GM12892 (cell line): ENCODE data around the gene LMBRD2. TPM values are rescaled to one million over a fixed set of nuclear protein-coding genes. Genes with fewer than 3 reads are reported as not detected.
A peak's percentile ranks its signal among the peaks of the same experiment; 100 is the strongest.
"Not testable (repeated sequence)": the region's sequence is repeated elsewhere in the genome, so short reads cannot be mapped to it uniquely, and the experiment has no call there.

ENCODE experiments used
- DNase-seq: peaks from one replicate; pipeline ENCODE4 v3.0.0; 2011; ENCODE audit not compliant: insufficient read length
- FAIRE-seq: peaks from 2 replicates; lab custom pipeline; 2011; peaks lifted over from hg19 to GRCh38; lab: Jason Lieb, UNC
- POLR2A ChIP-seq: IDR thresholded peaks from 2 replicates; pipeline ENCODE4 v1.6.1; 2011; ENCODE audit warnings: low read depth, low read length, control low read depth
- POLR2AphosphoS5 ChIP-seq: IDR thresholded peaks from 2 replicates; pipeline ENCODE4 v1.6.1; 2011; ENCODE audit warnings: low read depth, low read length, control low read depth
- TAF1 ChIP-seq: IDR thresholded peaks from 2 replicates; pipeline ENCODE4 v1.6.1; 2011; ENCODE audit warnings: low read depth, mild to moderate bottlenecking, control low read depth, low read length, borderline replicate concordance
- polyA plus RNA-seq: library from polyadenylated mRNA; unstranded; fragments of >200 nt; gene quantifications from one replicate; pipeline ENCODE4 v1.2.1, GENCODE V29; 2012; ENCODE audit warnings: missing spikeins, inconsistent platforms; ENCODE audit not compliant: missing spikeins

LMBRD2 gene
- polyA plus RNA-seq: 6.4 TPM

DNA sequence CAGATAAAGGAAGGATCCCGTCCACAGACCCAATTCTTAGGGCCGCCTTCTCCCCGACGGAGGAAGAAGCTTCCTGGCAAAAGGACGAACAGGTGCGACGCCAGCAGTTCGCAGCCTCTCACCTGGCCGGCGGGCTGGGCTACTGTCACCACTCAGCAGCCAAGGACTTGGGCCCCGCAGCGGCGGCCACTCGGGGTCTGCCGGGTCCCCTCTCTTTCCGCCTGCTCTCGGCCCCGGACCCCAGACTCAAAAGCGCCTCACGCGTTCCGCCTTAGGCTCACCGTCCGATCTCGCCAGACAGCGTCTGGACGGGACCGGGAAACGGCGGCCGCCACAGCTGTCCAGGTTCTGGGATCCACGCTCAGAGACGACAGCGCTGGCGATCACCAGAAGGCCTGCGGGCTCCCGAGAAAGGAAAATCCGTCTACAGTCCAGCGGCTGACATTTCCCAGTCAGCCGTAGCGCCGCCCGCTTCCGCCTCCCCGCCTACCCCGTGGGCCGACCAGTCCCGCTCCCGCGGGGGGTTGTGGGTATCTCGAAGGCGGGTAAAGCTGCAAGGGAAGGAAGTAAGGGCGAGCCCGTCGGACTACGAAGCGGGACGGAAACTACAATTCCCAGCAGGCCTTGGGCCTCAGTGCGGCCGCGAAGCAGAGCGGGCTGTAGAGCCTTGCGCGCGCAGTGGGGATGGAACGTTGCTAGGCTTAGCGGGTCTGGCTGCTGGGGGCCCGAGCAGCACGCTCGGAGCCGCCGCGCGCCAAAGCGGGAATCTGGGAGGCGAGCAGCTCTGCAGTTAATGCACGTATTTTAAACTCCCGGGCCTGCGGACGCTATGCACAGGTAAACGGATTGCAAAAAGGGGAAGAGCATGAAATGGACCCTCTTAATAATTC lies at the start of gene LMBRD2, which contains the start of gene SKP2:
Gene LMBRD2, minus strand, starts transcription at position 454 of the 890 bp plus-strand sequence. CDS start 8,538 bp downstream, outside the sequence.
Gene SKP2, plus strand, starts transcription at position 678 of the 890 bp plus-strand sequence. Its CDS starts 152 bp downstream, at position 830.
- FAIRE-seq (peak; percentile 99), DNase-seq (peak; percentile 82)
- TF ChIP-seq POLR2AphosphoS5: peak; percentile 55
- peak; percentile 70 for TF ChIP-seq POLR2A
- TF ChIP-seq TAF1: peak; percentile 48; the same call in 1 of the 2 replicates

DNA sequence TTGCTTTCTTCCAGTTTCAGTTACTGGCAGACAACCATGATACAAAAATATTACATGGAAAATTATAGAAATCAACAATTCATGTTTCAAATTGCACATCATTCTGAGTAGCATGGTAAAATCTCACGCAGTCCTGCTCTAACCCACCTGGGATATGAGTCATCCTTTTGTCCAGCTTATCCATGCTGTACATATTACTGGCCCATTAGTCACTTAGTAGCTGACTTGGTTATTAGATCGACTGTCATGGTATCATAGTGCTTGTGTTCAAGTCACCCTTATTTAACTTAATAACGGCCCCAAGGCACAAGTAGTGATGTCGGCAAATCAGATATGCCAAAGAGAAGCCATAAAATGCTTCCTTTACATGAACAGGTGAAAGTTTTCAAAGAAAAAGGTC lies 48.8 kb upstream of the LMBRD2 start:
- FAIRE-seq (no peak), DNase-seq (no peak)
- TF ChIP-seq TAF1: no peak
- no peak for TF ChIP-seq POLR2A
- no peak for TF ChIP-seq POLR2AphosphoS5

DNA sequence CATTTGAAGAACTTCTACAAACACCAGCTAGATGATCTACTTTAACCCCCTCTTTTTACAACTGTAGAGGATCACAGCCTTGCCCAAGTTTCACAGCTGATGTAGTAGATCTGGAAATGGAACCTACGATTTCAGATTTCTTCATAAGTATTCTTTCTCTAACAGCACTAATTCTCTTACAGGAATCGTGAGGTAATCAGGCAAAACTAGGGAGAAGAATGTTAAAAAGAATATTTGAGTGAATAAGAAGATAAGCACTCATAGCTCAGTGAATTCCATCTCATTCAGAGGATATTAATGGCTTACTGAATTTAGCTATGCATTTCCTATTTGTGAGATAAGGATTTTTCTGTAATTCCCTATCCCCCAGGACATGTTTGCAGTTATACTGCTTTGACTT lies 47.9 kb upstream of the LMBRD2 start:
- FAIRE-seq (no peak), DNase-seq (no peak)
- TF ChIP-seq POLR2A (no peak), TAF1 (no peak), POLR2AphosphoS5 (no peak)

DNA sequence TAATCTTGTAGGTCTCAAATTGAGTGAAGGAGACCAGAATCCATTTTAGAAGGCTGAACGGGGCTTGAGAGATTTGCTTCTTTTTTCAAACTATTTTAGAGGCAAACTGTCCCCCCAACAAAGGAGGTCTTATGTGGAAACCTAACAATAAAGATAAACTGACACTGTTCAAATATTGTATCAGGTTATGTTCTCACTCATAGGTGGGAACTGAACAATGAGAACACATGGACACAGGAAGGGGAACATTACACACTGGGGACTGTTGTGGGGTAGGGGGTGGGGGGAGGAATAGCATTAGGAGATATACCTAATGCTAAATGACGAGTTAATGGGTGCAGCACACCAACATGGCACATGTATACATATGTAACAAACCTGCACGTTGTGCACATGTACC lies 47.1 kb upstream of the LMBRD2 start:
- not testable (repeated sequence) for FAIRE-seq, DNase-seq

DNA sequence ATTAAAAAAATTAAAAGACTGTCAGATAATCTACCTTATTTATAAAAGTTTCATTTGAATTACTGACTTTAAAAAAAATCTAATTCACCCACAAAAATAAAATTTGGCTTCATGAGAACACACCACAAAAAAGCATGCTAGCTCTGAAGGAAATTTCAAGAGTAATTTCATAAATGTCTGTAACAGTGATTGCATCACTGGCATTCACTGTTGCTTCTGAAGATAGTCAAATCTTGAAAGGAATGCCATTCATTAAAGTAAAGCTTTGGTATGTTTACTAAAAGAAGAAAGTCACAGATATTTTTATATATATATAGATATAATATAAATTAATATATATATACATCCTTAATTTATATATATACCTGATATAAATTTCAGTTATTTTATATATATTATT lies 46.6 kb upstream of the LMBRD2 start:
- FAIRE-seq: no peak
- TF ChIP-seq POLR2A (no peak), TAF1 (no peak), POLR2AphosphoS5 (no peak)
- DNase-seq: no peak

DNA sequence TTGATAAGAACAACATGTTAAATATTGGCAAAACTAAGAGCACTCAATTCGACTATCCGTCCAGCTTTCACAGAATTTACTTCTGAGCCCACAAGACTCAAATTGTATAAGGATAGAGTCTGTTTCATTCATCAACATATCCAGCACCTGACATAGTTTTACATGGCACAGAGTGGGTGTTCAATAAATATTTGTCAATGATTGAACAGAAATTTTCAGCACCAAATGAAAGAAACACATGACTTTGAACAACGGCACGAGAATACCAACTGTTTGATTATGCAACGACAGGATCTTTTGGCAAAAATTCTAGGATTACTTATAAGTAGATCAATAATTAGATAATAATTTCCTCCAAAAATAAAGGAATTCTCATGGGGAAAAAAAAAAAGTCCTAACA lies 42.1 kb upstream of the LMBRD2 start:
- DNase-seq (no peak), FAIRE-seq (no peak)

DNA sequence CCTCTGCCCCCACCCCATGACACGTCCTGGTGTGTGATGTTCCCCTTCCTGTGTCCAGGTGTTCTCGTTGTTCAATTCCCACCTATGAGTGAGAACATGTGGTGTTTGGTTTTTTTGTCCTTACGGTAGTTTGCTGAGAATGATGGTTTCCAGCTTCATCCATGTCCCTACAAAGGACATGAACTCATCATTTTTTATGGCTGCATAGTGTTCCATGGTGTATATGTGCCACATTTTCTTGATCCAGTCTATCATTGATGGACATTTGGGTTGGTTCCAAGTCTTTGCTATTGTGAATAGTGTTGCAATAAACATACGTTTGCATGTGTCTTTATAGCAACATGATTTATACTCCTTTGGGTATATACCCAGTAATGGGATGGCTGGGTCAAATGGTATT lies 32.7 kb upstream of the LMBRD2 start:
- not testable (repeated sequence) for FAIRE-seq

More for the DNA sequence above, 42.1 kb upstream of the LMBRD2 start:
- TF ChIP-seq TAF1 (no peak), POLR2A (no peak), POLR2AphosphoS5 (no peak)

DNA sequence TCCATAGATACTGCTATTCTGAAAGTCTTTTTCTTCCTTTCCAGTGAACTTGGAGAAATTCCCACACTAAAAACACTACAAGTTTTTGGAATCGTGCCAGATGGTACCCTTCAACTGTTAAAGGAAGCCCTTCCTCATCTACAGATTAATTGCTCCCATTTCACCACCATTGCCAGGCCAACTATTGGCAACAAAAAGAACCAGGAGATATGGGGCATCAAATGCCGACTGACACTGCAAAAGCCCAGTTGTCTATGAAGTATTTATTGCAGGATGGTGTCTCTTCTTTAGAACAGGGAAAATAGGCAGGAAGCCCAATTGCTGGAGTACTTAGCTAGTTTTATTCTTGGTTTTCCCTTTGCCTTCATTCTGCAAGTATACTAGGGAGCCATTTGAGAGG lies 30.1 kb upstream of the LMBRD2 start:
- no peak for DNase-seq
- FAIRE-seq: no peak
- TF ChIP-seq TAF1 (no peak), POLR2A (no peak), POLR2AphosphoS5 (no peak)

More for the DNA sequence above, 32.7 kb upstream of the LMBRD2 start:
- DNase-seq: not testable (repeated sequence)

DNA sequence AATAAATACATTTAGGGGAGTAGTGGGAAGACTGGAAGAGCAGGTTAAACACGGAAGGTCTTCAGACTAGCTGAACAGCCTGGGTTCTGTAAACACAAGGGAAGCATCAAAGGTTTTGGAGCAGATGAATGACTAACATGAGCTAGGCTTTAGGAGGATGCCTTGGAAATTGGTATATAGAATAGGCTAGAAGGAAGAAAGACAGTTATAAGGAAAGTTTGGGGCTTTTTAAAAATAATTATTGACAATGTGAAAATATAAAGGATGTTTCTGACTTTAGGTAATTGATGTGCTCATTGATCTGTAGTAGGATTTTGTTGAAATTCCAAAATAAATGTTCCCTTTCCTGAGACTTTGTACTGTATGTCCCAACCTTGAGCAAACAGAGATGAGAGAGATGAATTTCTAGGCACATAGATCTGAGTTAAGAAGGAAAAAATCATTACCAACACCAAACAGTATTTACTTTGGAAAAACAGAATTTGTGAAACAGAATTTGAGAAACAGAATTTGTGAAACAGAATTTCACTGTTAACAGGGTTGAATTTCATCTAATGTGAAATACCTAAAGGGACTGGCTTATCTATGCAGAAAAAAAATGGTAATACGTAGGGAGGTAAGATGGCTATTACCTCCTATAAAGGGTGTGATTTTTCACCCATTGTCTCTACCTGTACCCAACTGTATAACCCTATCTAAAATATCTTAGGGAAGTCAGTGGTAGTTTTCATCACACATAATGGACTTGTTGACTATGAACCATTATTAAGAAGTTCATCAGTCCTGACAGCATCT lies 29.1 kb upstream of the LMBRD2 start:
- FAIRE-seq (no peak), DNase-seq (no peak)
- TF ChIP-seq POLR2A: no peak
- no peak for TF ChIP-seq POLR2AphosphoS5
- TF ChIP-seq TAF1: no peak

DNA sequence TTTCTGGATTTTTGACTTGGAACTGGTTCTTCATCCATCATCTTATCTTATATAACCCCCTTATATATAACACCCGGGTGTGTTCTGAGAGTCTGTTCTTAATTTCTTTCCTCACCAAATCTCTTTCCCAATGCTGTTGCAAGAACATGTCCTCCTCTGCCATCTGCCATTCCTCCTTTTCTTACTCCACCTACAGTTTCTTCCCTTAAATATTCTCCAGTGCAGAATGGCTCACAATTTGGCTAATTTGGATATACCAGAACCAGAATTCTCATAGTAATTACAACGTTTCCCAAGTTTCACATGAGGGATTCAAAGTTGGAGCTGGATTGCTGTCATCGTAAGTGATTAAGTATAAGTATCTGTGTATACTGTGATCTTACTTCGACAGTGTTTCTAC lies 28.3 kb upstream of the LMBRD2 start:
- FAIRE-seq: no peak
- TF ChIP-seq TAF1: no peak
- DNase-seq: no peak

DNA sequence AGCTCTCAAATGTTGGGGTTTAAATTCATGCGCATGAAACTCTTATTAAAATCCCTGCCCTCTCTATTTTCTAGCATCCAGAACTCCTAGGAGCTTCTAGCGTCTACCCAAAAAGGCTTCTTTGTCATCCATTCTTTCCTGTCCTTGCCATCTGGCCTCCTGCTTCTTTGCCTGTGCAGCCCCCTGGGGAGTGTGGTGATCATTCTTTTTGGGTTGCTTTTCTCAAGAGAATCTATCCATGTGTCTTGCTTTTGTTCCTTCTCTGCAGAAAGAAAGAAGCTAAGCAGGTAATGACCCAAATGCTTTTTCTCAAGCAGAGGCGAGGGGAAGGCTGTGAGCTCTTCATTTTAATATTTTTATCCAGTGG lies 26.8 kb upstream of the LMBRD2 start:
- TF ChIP-seq TAF1: no peak
- TF ChIP-seq POLR2AphosphoS5: no peak
- no peak for TF ChIP-seq POLR2A
- FAIRE-seq (no peak), DNase-seq (no peak)
